K562 (cell line): ENCODE results near the gene MPST. TPM values are rescaled to one million over a fixed set of nuclear protein-coding genes. Genes with fewer than 3 reads are reported as not detected.

Experiments used
- ATAC-seq: fragments of 200-7000 bp; cut with Tn5 transposase; 3 replicates; pipeline ENCODE4 v1.9.1; 2020; ENCODE audit warnings: moderate library complexity
- BruUV-seq: library from RNA; stranded (reverse); fragments of 400-500 nt; replicated peaks from 2 replicates; lab custom pipeline; 2021; lab: Mats Ljungman, UMichigan
- CTCF ChIA-PET: fragments of 300-600 bp; formaldehyde crosslinking; extraction: SDS; loops from one replicate; lab custom pipeline; 2021; ENCODE audit warnings: low intra/inter-chr PET ratio; lab: Yijun Ruan, JAX
- POLR2A ChIA-PET: fragments of 300-600, 350-650 bp; sonication (Branson Sonifier 250); formaldehyde crosslinking; extraction: SDS; loops from one replicate; lab custom pipeline; 2021; ENCODE audit warnings: antibody characterized with exemption, inconsistent platforms; lab: Yijun Ruan, JAX
- DNase-seq, 4 experiments: peaks; one replicate each; pipeline versions ENCODE4 v3.0.0 to v3.0.0-alpha.2; 2011 to 2018; ENCODE audit warnings: low spot score in 3 of 4, mixed read lengths in 3 of 4; ENCODE audit errors: extremely low read depth in 1 of 4
- FAIRE-seq: peaks from 2 replicates; lab custom pipeline; 2011; peaks lifted over from hg19 to GRCh38; lab: Jason Lieb, UNC
- H2AFZ ChIP-seq: 2 replicates; pipeline ENCODE4 v1.6.0; 2011; ENCODE audit warnings: low read depth, low read length, control low read depth, inconsistent platforms
- H3K27ac ChIP-seq: fragments of 200-600 bp; 3 replicates; pipeline ENCODE4 v1.8.0; 2011; ENCODE audit warnings: low read depth, mild to moderate bottlenecking, control low read depth, inconsistent platforms, low read length, moderate library complexity, mixed read lengths; ENCODE audit errors: extremely low read depth
- H3K27me3 ChIP-seq, 2 experiments: fragments of 300-600 bp in 1 of 2; 2 replicates in 1 of 2; 3 replicates in 1 of 2; pipeline versions ENCODE4 v1.6.0 to v1.8.0; 2011; ENCODE audit warnings: inconsistent platforms in 2 of 2, low read length in 2 of 2, mild to moderate bottlenecking in 1 of 2, mixed read lengths in 1 of 2, moderate library complexity in 1 of 2; ENCODE audit not compliant: control insufficient read depth in 2 of 2, insufficient read depth in 2 of 2
- H3K36me3 ChIP-seq: fragments of 300-600 bp; 3 replicates; pipeline ENCODE4 v1.8.0; 2011; ENCODE audit warnings: mild to moderate bottlenecking, low read length, inconsistent platforms; ENCODE audit not compliant: control insufficient read depth, insufficient read depth
- H3K4me1 ChIP-seq, 2 experiments: fragments of 200-600 bp in 1 of 2; replicated peaks in 1 of 2; 2 replicates in 1 of 2; 3 replicates in 1 of 2; pipeline versions ENCODE4 v1.5.1 to v1.8.0; 2011; ENCODE audit warnings: inconsistent platforms in 2 of 2, low read length in 2 of 2, mild to moderate bottlenecking in 1 of 2, mixed read lengths in 1 of 2, moderate library complexity in 1 of 2; ENCODE audit not compliant: control insufficient read depth in 2 of 2, insufficient read depth in 2 of 2
- H3K4me2 ChIP-seq: 2 replicates; pipeline ENCODE4 v1.6.1; 2011; ENCODE audit warnings: low read length, control low read depth, inconsistent platforms, mixed read lengths; ENCODE audit not compliant: insufficient read depth
- H3K4me3 ChIP-seq: fragments of 200-600 bp; sonication (generic), shearing (Covaris generic); 2 replicates; pipeline ENCODE4 v1.5.1; 2016; ENCODE audit warnings: control low read depth, inconsistent platforms
- H3K79me2 ChIP-seq: fragments of 200-600 bp; 3 replicates; pipeline ENCODE4 v1.8.0; 2011; ENCODE audit warnings: low read length, inconsistent platforms; ENCODE audit not compliant: control insufficient read depth, insufficient read depth
- H3K9ac ChIP-seq, 2 experiments: 2 replicates each; pipeline versions ENCODE4 v1.6.0 to v1.6.1; 2011; ENCODE audit warnings: low read depth in 2 of 2, low read length in 2 of 2, control low read depth in 1 of 2, inconsistent platforms in 1 of 2, mild to moderate bottlenecking in 1 of 2, mixed read lengths in 1 of 2; ENCODE audit not compliant: insufficient read depth in 1 of 2
- H3K9me1 ChIP-seq: one replicate; pipeline ENCODE4 v1.6.0; 2011; ENCODE audit warnings: inconsistent platforms, mild to moderate bottlenecking, low read length, moderate library complexity; ENCODE audit not compliant: control insufficient read depth, insufficient read depth
- H3K9me3 ChIP-seq: replicated peaks from 2 replicates; pipeline ENCODE4 v1.5.1; 2011; ENCODE audit warnings: low read depth, low read length, inconsistent platforms; ENCODE audit not compliant: control insufficient read depth, insufficient read depth
- H4K20me1 ChIP-seq: replicated peaks from 2 replicates; pipeline ENCODE4 v1.6.1; 2011; ENCODE audit warnings: low read length, inconsistent platforms, mixed read lengths; ENCODE audit not compliant: control insufficient read depth, insufficient read depth
- CUX1 ChIP-seq: fragments of 200-800 bp; sonication (Bioruptor generic); IDR thresholded peaks from 2 replicates; pipeline ENCODE4 v1.6.1; 2016; ENCODE audit warnings: missing genetic modification characterization, missing compliant biosample characterization
- EHMT2 ChIP-seq: fragments of 450-650 bp; IDR thresholded peaks from 2 replicates; pipeline ENCODE4 v1.6.1; 2018; ENCODE audit warnings: antibody characterized with exemption
- HNRNPK ChIP-seq: fragments of 200-400 bp; formaldehyde crosslinking; IDR thresholded peaks from one replicate; pipeline ENCODE4 v1.6.1; 2018; ENCODE audit warnings: mild to moderate bottlenecking, low read depth, low read length; ENCODE audit not compliant: poor library complexity, severe bottlenecking
- SFPQ ChIP-seq: fragments of 200-400 bp; formaldehyde crosslinking; IDR thresholded peaks from 2 replicates; pipeline ENCODE4 v1.6.1; 2017; ENCODE audit warnings: mild to moderate bottlenecking, low read depth, low read length, moderate library complexity
- SOX6 ChIP-seq: fragments of 450-650 bp; IDR thresholded peaks from 2 replicates; pipeline ENCODE4 v1.6.1; 2014; ENCODE audit warnings: mild to moderate bottlenecking
- TBP ChIP-seq: optimal IDR thresholded peaks from 2 replicates; pipeline ENCODE3; 2011; ENCODE audit warnings: low read depth, low read length, improper control_type of control experiment
- ZBED1 ChIP-seq: IDR thresholded peaks from 2 replicates; pipeline ENCODE4 v1.6.1; 2014
- ZBTB12 ChIP-seq: fragments of 250-450 bp; sonication (Bioruptor Pico); IDR thresholded peaks from 2 replicates; pipeline ENCODE4 v1.4.0; 2020
- ZFP91 ChIP-seq: sonication (generic); formaldehyde crosslinking; IDR thresholded peaks from 2 replicates; pipeline ENCODE4 v1.8.0; 2022; ENCODE audit warnings: mild to moderate bottlenecking, missing genetic modification reagents
- WGBS: fragments of 100-300 bp; shearing (Covaris generic); methylation state at CpG from one replicate; pipeline ENCODE4 v1.1.6; 2016; ENCODE audit warnings: low coverage, mixed read lengths; ENCODE audit not compliant: insufficient coverage; ENCODE audit errors: missing lambda C conversion rate; 5-methylcytosine and 5-hydroxymethylcytosine counted together
- in situ Hi-C: fragments of 300-500 bp; cut with MboI; formaldehyde crosslinking; loops from 4 replicates; pipeline ENCODE4 v1.15.0; 2018; ENCODE audit warnings: inconsistent platforms, mixed read lengths
- intact Hi-C: fragments of 100-400 bp; cut with micrococcal nuclease; formaldehyde crosslinking; loops from 2 replicates; pipeline ENCODE4 v1.14.2; 2022
- polyA plus RNA-seq, 8 experiments: library from polyadenylated mRNA; depleted of rRNA in 4 of 8; stranded (reverse) in 5 of 8; unstranded in 3 of 8; fragments of >200 nt; fragmentation: Nextera tagmentation in 2 of 8; fragmentation: Illumina TruSeq in 1 of 8; extraction: Ambion mirVana in 2 of 8; extraction: Trizol in 1 of 8; gene quantifications; 2 replicates each; pipeline versions ENCODE4 v1.2.1 to v1.2.3, GENCODE V29; 2011 to 2014; ENCODE audit warnings: inconsistent platforms in 1 of 8, missing spikeins in 1 of 8
- total RNA-seq, 7 experiments: library from RNA; depleted of rRNA in 6 of 7; stranded (reverse); fragments of >200 nt in 6 of 7; fragmentation: Illumina TruSeq in 2 of 7; extraction: Trizol in 2 of 7; gene quantifications; 2 replicates each; pipeline versions ENCODE4 v1.2.1 to v1.2.3, GENCODE V29; 2011 to 2021; ENCODE audit warnings: low replicate concordance in 1 of 7

MPST gene
- total and polyA plus RNA-seq, 9 of the 15 experiments (the other 6 are each of a cell fraction or from before 2014, with no cell fraction given) = 0.65 to 104 (median 24.3) TPM

- no peak for ATAC-seq
- H3K4me1 ChIP-seq = peaks cover 0 to 25% of the 10 kb centered on the region in 2 experiments; a peak in 2 of 5 replicates
- H3K9ac ChIP-seq = peak overlapping the region in 1 of 2 experiments; percentile 45; a peak in 1 of 4 replicates
- H3K79me2 ChIP-seq = no peaks in the 10 kb centered on the region
- no TSS peak for BruUV-seq
- H3K27ac ChIP-seq = no peak overlapping the region
- H4K20me1 ChIP-seq = no peaks in the 10 kb centered on the region
- no peaks in the 10 kb centered on the region for H3K36me3 ChIP-seq
- intact Hi-C loops = no loop called here
- H2AFZ ChIP-seq = no peak overlapping the region
- in situ Hi-C loops = no loop called here
- no peak overlapping the region for H3K4me2 ChIP-seq
- H3K27me3 ChIP-seq = peaks cover 10 to 49% of the 10 kb centered on the region in 2 experiments; a peak in 4 of 5 replicates
- WGBS = 42% methylated on average over 9 of the region's 25 CpGs
- no peak for DNase-seq
- no peaks in the 10 kb centered on the region for H3K9me1 ChIP-seq
- ChIA-PET POLR2A (no interaction called here), CTCF (no interaction called here)
- FAIRE-seq = no peak
- H3K4me3 ChIP-seq = no peak overlapping the region
- no peaks in the 10 kb centered on the region for H3K9me3 ChIP-seq
- TF ChIP-seq ZBED1 (no peak), ZBTB12 (CRISPR knock-in tag) (no peak), HNRNPK (no peak), TBP (no peak), SFPQ (no peak), CUX1 (CRISPR knock-in tag) (no peak), SOX6 (no peak), ZFP91 (CRISPR knock-in tag) (no peak), EHMT2 (no peak)
Observed at GRCh38 chr22:37052386-37053309, 33.1 kb downstream of the MPST start.
